ENCODE results near the gene LACTBL1.
"Not testable (repeated sequence)": the region's sequence is repeated elsewhere in the genome, so short reads cannot be mapped to it uniquely, and the experiment has no call there.

Gene LACTBL1

DNA sequence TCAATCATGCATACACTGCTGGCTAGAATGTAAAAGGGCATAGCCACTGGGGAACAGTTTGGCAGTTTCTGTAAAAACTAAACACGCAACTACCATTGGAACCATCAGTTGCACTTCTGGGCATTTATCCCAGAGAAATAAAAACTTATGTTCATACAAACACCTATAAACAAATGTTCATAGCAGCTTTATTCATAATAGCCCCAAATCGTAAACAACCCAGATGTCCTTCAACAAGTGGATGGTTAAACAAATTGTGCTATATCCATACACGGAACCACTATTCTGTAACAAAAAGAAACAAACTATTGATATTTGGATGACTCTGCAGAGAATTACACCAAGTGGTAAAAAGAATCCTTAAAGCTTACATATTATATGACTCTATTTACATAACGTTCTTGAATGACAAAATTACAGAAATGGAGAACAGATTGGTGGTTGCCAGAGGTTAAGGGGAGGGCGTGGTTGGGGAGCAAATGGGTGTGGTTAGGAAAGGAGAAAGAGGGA is 22.8 kb downstream of the LACTBL1 start:
- in situ Hi-C loops (cut with MboI; ENCODE audit: low sequenced_read_pairs) = no loop called here

DNA sequence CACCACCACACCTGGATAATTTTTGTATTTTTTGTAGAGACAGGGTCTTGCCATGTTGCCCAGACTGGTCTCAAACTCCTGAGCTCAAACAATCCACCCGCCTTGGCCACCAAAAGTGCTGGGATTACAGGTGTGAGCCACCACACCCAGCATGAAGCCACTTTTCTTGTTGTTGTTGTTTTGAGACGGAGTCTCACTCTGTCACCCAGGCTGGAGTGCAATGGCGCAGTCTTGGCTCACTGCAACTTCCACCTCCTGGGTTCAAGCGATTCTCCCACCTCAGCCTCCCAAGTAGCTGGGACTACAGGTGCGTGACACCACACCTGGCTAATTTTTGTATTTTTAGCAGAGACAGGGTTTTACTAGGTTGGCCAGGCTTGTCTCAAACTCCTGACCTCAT is 27.5 kb downstream of the LACTBL1 start:
- in situ Hi-C loops (cut with MboI; ENCODE audit: low sequenced_read_pairs) = not testable (repeated sequence)

DNA sequence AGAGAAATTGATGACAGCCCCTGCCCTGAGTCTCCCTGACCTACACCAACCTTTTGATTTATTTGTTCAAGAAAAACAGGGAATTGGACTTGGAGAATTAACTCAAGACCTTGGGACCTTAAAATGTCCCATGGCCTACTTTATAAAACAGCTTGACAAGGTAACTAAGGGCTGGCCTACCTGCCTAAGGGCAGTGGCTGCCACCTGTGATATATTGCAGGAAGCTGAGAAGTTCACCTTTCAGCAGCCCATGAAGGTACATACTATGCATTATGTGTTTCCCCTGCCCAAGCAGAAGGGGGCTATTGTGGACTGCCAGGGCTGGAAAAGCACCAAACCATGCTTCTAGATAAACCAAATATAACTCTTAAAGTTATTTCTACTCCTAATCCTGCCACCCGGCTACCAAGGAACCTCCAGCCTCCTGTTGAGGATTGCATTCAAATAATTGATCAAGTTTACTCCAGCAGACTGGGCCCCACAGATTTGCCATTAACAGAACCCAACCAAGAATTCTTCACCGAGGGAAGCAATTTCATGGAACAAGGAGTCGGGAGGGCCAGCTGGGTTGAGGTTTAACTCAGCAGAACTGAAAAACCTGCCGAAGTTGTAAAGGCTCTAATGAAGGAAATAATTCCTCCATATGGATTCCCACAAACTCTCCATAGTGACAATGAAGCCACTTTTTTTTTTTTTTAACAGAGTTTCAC is 28.2 kb downstream of the LACTBL1 start:
- in situ Hi-C loops (cut with MboI; ENCODE audit: low sequenced_read_pairs) = no loop called here

DNA sequence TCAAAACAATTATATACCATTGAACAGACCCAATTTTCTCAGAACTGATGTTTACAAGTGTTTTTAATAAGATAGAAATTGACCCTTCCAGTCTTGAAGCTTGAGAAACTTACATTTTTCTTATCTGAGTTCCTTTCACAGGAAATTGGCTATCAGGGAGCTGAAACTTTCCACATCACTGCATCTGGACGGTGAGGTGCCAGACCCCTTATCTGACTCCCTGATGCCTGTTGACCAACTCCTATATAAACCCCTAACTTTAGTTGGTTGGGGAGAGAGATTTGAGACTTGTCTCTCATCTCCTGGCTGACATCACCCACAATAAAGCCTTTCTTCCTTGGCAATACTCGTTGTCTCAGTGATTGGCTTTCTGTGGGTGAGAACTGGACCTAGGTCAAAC is 31.4 kb downstream of the LACTBL1 start:
- in situ Hi-C loops (cut with MboI; ENCODE audit: low sequenced_read_pairs) = no loop called here

DNA sequence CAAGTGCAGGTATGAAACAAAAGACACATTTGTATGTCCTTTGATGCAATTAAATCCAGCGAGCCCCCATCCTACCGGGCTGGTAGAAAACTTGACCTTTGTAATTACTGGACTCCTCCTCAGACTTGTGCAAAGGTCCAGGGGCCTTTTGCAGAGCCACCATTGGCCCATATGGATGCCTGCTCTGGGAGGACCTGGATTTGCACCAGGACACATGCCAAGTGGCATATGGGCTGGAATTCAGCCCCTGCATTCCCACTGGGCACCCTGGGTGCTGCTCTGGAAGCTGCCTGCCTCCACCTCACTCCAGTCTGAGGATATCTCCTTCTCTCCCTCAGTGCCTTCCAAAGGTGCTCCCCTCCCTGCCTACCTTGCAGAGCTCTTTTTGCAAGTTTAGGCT is 36.0 kb downstream of the LACTBL1 start:
- in situ Hi-C loops (cut with MboI; ENCODE audit: low sequenced_read_pairs) = no loop called here

DNA sequence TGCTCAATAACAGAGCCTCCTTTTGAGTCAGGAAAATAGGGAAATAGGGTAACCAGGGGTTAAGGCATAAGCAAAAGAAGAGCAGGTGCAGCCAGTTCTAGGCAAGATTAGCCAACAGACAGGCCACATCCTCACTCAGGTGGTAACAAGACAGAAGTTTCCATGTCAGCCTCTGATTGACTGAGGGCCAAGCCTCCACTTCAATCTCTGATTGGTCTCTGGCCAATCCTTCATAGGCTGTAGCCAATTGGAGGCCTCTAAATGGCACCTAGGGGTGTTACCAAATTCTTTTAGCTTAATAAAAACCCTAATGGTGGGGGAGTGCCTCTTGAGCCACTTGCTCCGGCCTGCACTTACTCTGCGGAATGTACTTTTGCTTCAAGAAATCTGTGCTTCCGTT is 37.2 kb downstream of the LACTBL1 start:
- in situ Hi-C loops (cut with MboI; ENCODE audit: low sequenced_read_pairs) = no loop called here

DNA sequence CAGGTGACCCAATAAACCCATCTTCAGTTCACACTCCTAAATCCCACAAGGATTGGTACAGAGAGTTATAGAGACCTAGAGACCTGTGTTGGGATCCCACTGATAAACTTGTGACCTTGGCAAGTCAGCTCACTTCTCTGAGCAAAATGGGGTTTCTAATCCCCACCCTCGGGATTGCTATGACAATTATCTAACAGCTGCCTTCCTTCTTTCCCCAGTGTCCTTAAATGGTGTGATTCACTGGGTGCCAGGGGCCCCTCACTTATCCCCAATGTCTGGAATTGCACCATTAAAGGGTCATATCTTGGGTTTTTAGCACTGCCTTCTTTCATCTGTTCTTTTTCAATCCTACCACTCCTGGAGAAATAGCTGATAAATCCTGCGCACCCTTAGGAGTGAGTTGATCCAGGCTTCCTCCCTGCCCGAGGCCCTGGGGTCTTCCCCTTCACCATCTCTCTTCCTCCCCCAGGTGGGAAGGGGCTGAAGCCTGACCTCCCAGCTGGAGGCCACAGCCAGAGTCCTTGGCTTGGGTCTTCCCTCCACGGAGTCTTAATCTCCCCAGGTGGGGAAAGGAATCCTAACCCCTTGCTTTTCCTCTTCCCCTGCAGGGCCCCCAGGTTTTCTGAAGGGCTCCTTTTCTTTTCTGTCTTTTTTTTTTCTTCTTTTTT is 39.7 kb downstream of the LACTBL1 start:
- in situ Hi-C loops (cut with MboI; ENCODE audit: low sequenced_read_pairs) = no loop called here

DNA sequence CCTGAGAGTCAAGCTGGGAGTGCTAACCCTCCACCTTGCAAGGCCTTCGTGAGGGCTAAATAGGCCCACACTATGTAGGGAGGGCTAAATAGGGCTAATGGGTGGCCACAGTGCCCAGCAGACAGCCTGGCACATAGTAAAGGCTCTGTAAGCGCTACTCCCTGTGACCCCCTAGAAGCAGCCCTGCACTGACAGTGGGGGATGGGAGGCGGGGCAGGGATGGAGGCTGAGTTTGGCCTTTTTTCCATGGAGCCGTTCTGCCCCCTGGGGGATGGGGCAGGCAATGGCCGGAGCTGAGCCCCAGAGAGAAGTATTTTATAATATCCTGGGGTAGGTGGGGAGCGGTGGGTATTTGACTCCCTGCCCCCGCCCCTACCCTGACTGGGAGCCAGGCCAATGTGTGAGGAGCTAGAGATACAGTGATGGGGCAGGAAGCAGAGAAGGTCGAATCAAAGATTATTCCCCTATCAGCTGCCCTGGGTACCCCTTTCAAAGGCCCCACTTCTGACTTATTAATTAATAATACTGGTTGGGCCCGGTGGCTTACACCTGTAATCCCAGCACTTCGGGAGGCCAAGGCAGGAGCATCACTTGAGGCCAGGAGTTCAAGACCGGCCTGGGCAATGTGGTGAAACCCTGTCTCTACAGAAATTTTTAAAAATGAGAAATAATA is 42.3 kb downstream of the LACTBL1 start:
- in situ Hi-C loops (cut with MboI; ENCODE audit: low sequenced_read_pairs) = no loop called here

DNA sequence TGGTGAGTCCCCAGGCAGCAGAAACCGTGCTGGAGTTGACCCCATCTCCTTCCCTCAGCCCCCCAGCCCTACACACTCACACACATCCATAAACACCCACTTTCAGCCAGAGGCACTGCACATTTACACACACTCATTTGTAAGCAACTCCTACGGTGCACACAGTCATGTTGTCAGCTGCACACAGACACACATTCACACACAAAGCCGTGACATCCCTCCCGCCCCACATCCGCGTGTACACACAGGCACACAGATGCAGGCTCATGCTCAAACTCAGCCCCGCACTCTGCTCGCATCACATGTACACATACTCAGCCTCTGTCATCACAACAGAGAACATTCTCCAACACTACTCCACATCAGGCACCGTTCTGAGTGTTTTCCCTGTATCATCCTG is 47.6 kb downstream of the LACTBL1 start:
- in situ Hi-C loops (cut with MboI; ENCODE audit: low sequenced_read_pairs) = no loop called here

DNA sequence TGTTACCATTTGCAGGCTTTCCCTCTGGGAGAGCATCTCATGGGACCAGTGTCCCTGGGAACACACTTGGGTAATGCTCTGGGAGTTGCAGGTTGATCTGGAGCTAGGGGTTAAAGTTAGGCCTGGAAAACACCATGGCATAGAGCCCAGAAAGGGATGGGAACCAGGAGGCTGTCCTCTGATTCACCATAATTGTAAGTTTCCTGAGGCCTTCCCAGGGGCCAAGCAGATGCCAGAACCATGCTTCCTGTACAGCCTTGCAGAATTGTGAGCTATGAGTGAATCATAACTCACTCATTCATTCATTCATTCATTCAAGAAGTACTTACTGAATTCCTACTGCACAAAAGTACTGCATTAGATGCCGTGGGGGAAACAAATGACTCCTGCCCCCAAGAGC is 50.0 kb downstream of the LACTBL1 start:
- in situ Hi-C loops (cut with MboI; ENCODE audit: low sequenced_read_pairs) = no loop called here

DNA sequence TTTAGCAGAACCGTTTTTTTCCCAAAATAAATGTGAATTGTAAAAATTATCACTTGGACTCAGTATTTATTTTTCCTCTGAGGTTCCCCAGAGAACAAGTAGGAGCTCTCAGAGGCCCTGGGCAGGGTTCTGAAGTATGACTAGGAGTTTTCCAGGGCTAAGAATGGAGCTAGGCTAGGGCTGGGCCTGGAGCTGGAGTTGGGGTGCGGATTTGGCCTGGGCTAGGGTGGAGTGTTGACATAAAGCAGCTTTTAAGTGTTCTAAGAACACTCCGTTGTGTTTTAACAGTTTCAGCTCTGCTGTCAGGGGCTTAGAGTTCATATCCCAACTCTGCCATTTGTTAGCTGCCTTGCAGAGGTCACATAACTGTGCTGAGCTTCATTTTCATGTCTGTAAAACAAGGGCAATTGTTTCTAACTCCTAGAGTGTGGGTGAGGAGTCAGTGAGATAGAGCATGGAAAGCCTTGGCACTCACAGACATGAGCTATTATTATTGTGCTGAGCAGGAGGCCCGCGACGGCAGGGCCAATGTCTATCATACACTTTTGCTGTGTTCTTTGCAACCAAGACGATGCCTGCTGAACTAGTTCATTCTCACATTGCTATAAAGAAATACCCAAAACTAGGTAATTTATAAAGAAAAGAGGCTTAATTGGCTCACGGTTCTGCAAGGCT is 51.1 kb downstream of the LACTBL1 start:
- in situ Hi-C loops (cut with MboI; ENCODE audit: low sequenced_read_pairs) = no loop called here

DNA sequence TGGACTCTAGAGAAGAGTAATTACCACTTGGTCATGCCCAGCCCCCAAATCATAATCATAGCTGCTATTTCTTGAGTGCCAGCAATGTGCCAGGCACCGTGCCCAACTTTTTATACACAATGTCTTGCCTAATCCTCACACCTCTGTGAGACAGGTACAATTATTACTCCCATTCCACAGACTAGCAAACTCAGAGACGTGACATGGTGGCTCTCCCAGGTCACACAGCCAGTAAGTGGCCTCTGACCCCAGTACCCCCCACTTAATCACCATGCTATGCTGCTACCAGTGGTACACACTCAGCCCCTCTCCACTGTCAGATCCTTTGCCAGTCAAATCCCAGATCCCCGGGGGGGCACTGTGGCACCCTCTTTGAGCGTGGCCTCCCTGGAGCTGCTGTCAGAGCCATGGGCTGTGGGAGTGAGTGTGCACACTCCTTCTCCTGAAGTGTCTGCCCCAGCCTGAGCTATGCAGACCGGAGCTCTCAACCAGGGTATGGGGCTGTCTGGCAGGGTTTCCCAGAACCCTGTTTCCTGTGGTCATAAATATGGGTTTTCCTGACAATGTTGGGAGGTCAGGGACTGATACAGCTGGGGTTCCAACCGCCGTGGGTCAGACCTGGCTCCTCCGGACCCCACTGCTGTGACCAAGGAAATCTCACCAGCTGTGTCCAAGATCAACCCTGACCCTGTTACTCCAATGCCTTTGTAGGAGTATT is 51.8 kb downstream of the LACTBL1 start:
- in situ Hi-C loops (cut with MboI; ENCODE audit: low sequenced_read_pairs) = no loop called here

DNA sequence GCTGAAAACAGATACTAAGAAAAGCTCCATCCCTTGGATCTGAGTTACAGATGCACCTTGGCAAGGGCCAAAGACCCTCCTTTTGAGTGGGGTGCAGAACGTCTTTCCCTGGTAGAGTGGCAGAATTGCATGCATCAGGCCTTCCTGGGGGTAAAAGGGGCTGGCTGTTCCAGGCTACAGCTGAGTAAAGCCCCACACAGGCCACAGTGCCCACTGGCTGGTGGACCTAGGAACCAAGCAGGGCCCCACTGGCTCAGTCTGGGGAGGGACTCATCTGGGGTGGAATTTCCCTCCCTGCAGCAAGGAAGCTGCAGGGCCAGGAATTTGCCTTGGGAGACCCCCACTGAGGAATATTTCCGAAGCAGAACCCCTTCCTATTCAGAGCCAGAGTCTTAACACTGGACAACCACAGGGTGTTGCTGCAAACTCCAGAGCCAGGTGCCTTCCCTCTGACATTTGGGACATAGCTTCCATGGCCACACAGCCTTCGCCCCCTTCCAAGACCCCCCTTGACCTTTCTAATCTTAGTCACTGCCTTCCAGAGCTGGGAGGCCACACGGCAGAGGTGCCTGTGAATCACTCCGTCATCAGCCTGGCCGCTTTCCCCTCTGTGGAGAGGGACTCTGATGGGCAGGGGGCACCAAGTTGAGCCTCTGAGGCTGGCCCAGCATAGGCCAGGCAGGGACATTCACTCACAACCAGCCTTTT is 52.5 kb downstream of the LACTBL1 start:
- in situ Hi-C loops (cut with MboI; ENCODE audit: low sequenced_read_pairs) = no loop called here

DNA sequence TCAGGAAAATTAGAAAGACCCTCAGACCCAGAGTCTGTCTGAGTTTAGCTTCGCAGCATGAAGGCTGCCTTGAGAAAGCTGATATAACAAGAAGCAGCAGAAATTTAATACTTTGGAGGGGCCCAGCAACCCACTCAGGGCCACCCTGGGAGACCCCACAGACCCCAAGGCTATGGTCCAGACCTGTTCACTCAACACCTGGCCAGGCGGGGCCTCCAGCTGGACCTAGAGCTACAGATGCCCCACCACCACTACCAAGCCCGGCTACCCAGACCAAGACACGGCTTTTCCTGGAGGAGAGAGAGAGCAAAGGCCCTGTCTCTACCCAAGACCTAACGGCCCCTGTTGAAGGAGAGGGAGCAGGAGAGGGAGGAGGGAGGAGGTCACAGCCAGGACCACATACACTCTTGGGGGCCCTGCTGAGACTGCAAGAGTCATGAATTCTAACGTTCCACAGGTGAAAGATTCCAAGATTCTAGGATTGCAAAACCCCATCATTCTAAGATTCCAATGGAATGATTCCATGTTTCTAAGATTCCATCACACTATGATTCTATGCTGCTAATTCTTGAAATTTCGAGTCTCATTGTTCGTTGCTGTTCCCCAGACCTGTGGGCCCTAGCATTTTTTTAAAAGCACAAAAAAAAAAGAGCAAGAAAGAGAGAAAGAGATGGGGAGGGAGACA is 53.2 kb downstream of the LACTBL1 start:
- in situ Hi-C loops (cut with MboI; ENCODE audit: low sequenced_read_pairs) = no loop called here

DNA sequence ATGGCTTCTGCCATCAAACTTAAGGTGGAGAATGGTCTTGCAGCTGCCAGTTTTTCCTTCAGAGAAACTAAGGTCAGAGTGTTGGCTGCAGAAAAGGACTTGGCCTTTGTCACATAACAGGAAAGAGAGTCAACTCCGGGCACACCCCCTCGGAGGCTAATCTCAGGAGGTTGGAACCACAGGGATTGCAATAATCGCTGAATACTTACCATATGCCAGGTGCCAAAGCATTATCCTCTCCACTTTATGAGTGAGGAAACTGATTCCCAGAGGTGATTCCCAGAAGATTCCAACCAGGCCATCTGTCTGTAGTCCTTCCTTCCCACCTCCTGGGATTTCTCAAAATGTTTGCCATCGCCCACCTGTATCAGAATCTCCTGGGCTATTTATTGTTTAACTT is 54.0 kb downstream of the LACTBL1 start:
- in situ Hi-C loops (cut with MboI; ENCODE audit: low sequenced_read_pairs) = no loop called here

DNA sequence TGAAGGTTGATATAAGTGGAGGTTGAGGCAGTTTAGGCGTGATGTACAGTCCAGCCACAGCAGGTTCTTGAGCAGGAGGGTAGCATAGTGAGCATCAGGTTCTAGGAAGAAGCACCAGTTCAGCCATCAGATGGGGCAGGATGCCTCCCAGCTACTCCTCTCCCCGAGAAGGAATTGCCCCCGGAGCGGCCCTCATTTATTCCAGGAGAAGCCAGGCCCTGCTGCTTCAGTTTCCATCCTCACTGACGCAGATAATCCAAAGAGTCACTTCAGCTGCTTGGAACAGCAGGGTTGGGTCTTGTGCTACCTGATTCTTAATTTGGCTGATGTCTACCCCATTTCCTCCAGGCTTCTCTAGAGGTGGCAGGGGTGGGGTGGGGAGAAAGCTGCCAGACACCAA is 54.7 kb downstream of the LACTBL1 start:
- in situ Hi-C loops (cut with MboI; ENCODE audit: low sequenced_read_pairs) = no loop called here

DNA sequence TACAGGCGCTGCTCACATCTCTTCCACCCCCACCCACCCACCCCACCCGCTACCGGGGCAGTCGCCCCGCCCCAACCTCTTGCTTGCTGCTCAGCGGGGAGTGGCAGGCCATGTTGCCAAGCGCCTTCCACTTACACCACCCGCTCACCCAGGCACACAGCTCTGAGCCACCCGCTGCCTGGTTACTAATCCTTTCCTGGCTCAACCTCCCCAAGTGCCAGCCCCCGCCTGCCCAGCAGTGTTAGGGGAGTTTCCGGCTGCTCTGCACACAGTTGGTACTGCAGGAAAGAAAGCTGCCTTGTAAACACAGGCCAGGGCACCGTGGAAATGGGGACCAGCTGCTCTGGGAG is 56.2 kb downstream of the LACTBL1 start:
- in situ Hi-C loops (cut with MboI; ENCODE audit: low sequenced_read_pairs) = no loop called here

DNA sequence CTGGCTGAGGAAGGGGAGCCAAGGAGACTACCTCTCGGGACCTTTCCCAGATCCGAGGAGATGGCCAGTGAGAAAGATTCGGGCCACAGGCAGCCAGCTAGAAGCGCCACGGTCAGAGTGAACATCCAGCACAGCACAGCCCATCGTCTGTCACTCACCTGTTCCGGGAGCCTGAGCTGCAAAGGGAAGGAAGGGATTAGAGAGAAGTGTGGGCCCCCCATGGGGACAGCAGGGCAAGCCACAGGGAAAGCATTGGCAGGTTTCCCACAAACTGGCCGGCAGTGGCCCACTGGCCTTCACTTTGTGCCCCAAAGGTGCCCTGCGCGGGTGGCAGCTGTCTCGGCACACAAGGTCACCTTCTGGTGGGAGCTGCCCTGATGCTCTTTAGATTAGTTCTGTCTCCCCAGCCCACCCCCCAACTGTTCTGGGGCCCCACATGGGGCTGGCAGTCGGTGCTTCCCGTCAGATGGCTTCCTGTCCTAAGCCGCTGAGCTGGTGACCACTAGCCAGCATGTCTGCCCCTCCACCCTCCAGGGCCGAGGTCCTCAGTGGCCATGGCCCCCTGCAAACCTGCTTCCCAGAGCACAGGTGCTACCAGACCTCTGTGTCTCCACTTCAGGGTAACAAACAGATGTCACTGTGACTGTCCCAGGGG is 56.7 kb downstream of the LACTBL1 start:
- in situ Hi-C loops (cut with MboI; ENCODE audit: low sequenced_read_pairs) = no loop called here

DNA sequence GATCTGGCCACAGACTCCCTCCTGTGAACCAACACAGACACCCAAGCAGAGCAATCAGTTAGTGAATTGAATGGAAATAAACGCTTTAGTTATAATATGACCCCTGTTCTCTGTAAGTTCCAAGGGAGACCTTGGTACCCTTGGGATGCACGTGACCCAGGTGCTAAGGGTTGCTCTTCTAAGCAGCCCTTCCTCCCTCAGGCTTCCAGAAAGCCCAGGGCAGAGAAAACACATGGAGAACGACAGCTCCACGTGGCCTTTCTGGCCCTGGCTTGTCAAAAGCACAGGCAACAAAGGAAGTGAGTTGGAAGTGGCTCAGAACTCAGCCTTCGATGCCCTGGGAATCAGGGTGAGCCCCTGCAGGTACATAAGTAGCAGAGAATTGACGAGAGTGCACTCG is 57.4 kb downstream of the LACTBL1 start:
- in situ Hi-C loops (cut with MboI; ENCODE audit: low sequenced_read_pairs) = no loop called here
